Rectal smooth muscle tissue (tissue), 1 donor: Measurements from ENCODE around the gene ITGA2.
"Not testable (repeated sequence)": the region's sequence is repeated elsewhere in the genome, so short reads cannot be mapped to it uniquely, and the experiment has no call there.

Experiments
- H3K27ac ChIP-seq: one replicate; pipeline ENCODE4 v1.7.0; 2013; ENCODE audit warnings: low read depth, low read length, inconsistent platforms
- H3K27me3 ChIP-seq: one replicate; pipeline ENCODE4 v1.7.0; 2013; ENCODE audit warnings: low read length; ENCODE audit not compliant: control insufficient read depth, insufficient read depth
- H3K36me3 ChIP-seq: one replicate; pipeline ENCODE4 v1.7.0; 2013; ENCODE audit warnings: low read length; ENCODE audit not compliant: control insufficient read depth, insufficient read depth
- H3K4me1 ChIP-seq: one replicate; pipeline ENCODE4 v1.7.0; 2013; ENCODE audit warnings: low read length; ENCODE audit not compliant: control insufficient read depth, insufficient read depth
- H3K4me3 ChIP-seq: one replicate; pipeline ENCODE4 v1.7.0; 2013; ENCODE audit warnings: low read length
- H3K9ac ChIP-seq: one replicate; pipeline ENCODE4 v1.7.0; 2013; ENCODE audit warnings: low read length

ITGA2 gene

GRCh38 chr5:52963636-52964035 lies 25.5 kb upstream of the ITGA2 start:
- Histone ChIP-seq H3K4me3 (no peak overlapping the region), H3K36me3 (no peaks in the 10 kb centered on the region), H3K4me1 (no peaks in the 10 kb centered on the region), H3K27ac (no peak overlapping the region), H3K27me3 (no peaks in the 10 kb centered on the region), H3K9ac (no peak overlapping the region)

- H3K36me3 ChIP-seq, result no peaks in the 10 kb centered on the region
- no peaks in the 10 kb centered on the region for H3K27me3 ChIP-seq
- no peaks in the 10 kb centered on the region for H3K4me1 ChIP-seq
- no peak overlapping the region for H3K27ac ChIP-seq
- no peak overlapping the region for H3K9ac ChIP-seq
- H3K4me3 ChIP-seq, result no peak overlapping the region
Measured at GRCh38 chr5:52964138-52964537, 25.0 kb upstream of the ITGA2 start.

DNA sequence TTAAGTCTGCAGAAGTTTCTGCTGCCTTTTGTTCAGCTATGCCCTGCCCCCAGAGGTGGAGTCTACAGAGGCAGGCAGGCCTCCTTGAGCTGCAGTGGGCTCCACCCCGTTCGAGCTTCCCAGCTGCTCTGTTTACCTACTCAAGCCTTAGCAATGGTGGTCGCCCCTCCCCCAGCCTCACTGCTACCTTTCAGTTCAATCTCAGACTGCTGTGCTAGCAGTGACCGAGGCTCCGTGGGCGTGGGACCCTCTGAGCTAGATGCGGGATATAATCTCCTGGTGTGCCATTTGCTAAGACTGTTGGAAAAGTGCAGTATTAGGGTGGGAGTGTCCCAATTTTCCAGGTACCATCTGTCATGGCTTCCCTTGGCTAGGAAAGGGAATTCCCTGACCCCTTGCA lies 13.0 kb upstream of the ITGA2 start:
- not testable (repeated sequence) for H3K36me3 ChIP-seq

DNA sequence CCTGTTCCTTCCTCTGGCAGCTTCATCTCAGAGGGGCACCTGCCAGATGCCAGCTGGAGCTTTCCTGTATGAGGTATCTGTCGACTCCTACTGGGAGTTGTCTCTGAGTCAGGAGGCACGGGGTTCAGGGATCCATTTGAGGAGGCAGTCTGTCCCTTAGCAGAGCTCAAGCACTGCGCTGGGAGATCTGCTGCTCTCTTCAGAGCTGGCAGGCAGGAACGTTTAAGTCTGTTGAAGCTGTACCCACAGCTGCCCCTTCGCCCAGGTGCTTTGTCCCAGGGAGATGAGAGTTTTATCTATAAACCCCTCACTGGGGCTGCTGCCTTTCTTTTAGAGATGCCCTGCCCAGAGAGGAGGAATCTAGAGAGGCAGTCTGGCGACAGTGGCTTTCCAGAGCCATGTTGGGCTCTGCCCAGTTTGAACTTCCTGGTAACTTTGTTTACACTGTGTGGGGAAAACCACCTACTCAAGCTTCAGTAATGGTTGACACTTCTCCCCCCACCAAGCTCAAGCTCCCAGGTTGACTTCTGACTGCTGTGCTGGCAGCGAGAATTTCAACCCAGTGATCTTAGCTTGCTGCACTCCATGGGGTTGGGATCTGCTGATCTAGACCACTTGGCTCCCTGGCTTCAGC lies 11.8 kb upstream of the ITGA2 start:
- Histone ChIP-seq H3K27ac (no peak overlapping the region), H3K36me3 (no peaks in the 10 kb centered on the region), H3K4me1 (no peaks in the 10 kb centered on the region)

More for the DNA sequence above, 13.0 kb upstream of the ITGA2 start:
- not testable (repeated sequence) for H3K4me1 ChIP-seq, H3K4me3 ChIP-seq, H3K9ac ChIP-seq, H3K27me3 ChIP-seq, H3K27ac ChIP-seq

GRCh38 chr5:52981507-52981906 lies 7.6 kb upstream of the ITGA2 start:
- Histone ChIP-seq H3K4me1 (no peaks in the 10 kb centered on the region), H3K4me3 (no peak overlapping the region), H3K27me3 (no peaks in the 10 kb centered on the region), H3K9ac (no peak overlapping the region), H3K36me3 (no peaks in the 10 kb centered on the region), H3K27ac (no peak overlapping the region)

More for the DNA sequence above, 11.8 kb upstream of the ITGA2 start:
- Histone ChIP-seq H3K4me3 (no peak overlapping the region), H3K27me3 (no peaks in the 10 kb centered on the region), H3K9ac (no peak overlapping the region)

GRCh38 chr5:52983731-52984636 lies 5.2 kb upstream of the ITGA2 start:
- H3K9ac ChIP-seq, result no peak overlapping the region
- H3K4me1 ChIP-seq, result no peaks in the 10 kb centered on the region
- H3K36me3 ChIP-seq, result no peaks in the 10 kb centered on the region
- H3K27ac ChIP-seq, result no peak overlapping the region
- no peak overlapping the region for H3K4me3 ChIP-seq
- H3K27me3 ChIP-seq, result no peaks in the 10 kb centered on the region

GRCh38 chr5:52985306-52985705 lies 3.8 kb upstream of the ITGA2 start:
- H3K27ac ChIP-seq, result no peak overlapping the region
- no peak overlapping the region for H3K9ac ChIP-seq
- H3K4me1 ChIP-seq, result no peaks in the 10 kb centered on the region
- no peaks in the 10 kb centered on the region for H3K36me3 ChIP-seq
- H3K27me3 ChIP-seq, result peaks cover 3% of the 10 kb centered on the region
- no peak overlapping the region for H3K4me3 ChIP-seq

DNA sequence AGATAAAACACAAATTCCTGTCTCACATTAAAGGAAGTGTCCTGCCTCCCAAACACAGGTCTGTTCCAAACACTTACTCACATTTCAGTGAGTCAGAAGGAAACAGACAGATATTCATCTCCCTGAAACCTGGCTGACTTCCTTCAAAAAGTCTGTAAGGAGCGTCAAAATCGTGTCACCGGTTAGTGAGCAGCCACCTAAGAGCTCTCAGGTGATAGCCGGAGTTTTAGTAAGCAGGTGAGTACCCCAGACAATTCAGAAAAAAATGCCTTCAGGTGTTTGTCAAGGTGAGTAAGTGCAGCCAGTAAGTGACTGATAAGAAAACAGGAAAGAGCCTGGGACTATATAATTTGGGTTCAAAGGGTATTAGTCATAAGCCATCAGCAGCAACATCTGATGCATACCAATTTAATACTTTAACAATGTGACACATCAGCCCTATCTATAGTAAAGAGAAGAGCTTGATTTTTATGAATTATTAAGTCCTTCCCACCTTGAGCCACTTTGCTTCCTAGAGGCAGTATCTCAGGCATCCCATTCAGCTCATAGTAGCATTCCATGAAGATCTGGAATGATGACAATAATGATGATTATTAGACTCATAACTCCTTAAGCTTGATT lies 1.3 kb upstream of the ITGA2 start:
- Histone ChIP-seq H3K27me3 (peaks cover 3% of the 10 kb centered on the region), H3K36me3 (no peaks in the 10 kb centered on the region), H3K4me3 (no peak overlapping the region), H3K27ac (no peak overlapping the region), H3K9ac (no peak overlapping the region), H3K4me1 (no peaks in the 10 kb centered on the region)

DNA sequence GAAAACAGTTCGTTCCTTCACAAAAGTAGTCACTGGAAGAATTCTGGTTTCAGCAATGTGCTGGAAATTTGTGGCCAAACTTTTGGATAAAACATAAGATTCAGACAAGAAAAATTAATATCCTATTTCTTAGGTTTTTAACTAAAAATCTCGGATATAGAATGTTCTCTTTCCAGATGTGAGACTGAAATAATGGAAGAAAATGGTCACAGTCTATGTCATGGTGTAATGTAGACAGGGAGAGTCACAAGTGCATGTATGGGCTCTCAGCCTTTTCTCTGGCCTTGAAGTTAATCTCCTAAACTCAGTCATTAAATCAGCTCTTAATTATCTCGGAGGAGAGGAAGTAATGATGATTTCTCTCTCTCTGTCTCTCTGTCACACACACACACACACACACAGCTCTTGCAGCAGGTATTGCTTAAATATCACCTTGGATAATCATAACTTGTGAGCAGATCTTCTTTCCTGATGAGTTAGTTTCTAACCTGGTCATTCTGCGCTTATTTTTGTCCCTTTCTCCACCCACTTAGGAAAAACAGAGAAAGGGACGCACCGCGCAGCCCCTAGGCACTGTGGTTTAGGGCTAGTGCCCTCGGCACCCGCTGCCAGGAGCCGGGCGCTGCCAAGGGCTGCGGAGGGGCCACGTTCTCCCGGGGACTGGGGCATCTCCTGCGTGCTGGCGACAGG lies 672 bp upstream of the ITGA2 start:
- Histone ChIP-seq H3K27ac (no peak overlapping the region), H3K9ac (peak overlapping the region; percentile 17), H3K4me3 (peak overlapping the region; percentile 93), H3K4me1 (no peaks in the 10 kb centered on the region), H3K36me3 (no peaks in the 10 kb centered on the region), H3K27me3 (peaks cover 3% of the 10 kb centered on the region)

- no peaks in the 10 kb centered on the region for H3K4me1 ChIP-seq
- no peak overlapping the region for H3K27ac ChIP-seq
- peak overlapping the region; percentile 24 for H3K9ac ChIP-seq
- H3K4me3 ChIP-seq, result peak overlapping the region; percentile 93
- no peaks in the 10 kb centered on the region for H3K36me3 ChIP-seq
- peaks cover 3% of the 10 kb centered on the region for H3K27me3 ChIP-seq
Measured at GRCh38 chr5:52989781-52990527, 802 bp downstream of the ITGA2 start.

- no peak overlapping the region for H3K27ac ChIP-seq
- no peaks in the 10 kb centered on the region for H3K36me3 ChIP-seq
- no peak overlapping the region for H3K9ac ChIP-seq
Measured at GRCh38 chr5:52990528-52990925, 1.4 kb downstream of the ITGA2 start.

More at GRCh38 chr5:52990528-52990925, 1.4 kb downstream of the ITGA2 start:
- H3K27me3 ChIP-seq, result peaks cover 3% of the 10 kb centered on the region
- H3K4me1 ChIP-seq, result no peaks in the 10 kb centered on the region
- no peak overlapping the region for H3K4me3 ChIP-seq
